ENCODE measurements around the gene ITGA1. TPM values are rescaled to one million over a fixed set of nuclear protein-coding genes. Genes with fewer than 3 reads are reported as not detected.
A peak's percentile ranks its signal among the peaks of the same experiment; 100 is the strongest.

The ITGA1 gene
- total RNA-seq, 2 donors from 2014 or later: 125 to 169 TPM

GRCh38 chr5:52895075-52895474 lies 107.4 kb downstream of the ITGA1 start:
- Histone ChIP-seq H3K4me3 (no peak overlapping the region), H3K36me3 (peaks cover 7% of the 10 kb centered on the region), H3K27ac (peak overlapping the region; percentile 73 to 79), H3K27me3 (replicated peaks; ENCODE audit: insufficient read depth) (no peaks in the 10 kb centered on the region), H3K9me3 (no peaks in the 10 kb centered on the region), H3K4me1 (ENCODE audit: control insufficient read depth in 1 of 2, low read depth in 2 of 2) (peaks cover 46 to 69% of the 10 kb centered on the region in 2 donors)
- DNase-seq (ENCODE audit: low spot score) (no peak), ATAC-seq (ENCODE audit: insufficient number of reproducible peaks, low FRiP score, low read depth) (no peak)
- TF ChIP-seq, protein P1, sequence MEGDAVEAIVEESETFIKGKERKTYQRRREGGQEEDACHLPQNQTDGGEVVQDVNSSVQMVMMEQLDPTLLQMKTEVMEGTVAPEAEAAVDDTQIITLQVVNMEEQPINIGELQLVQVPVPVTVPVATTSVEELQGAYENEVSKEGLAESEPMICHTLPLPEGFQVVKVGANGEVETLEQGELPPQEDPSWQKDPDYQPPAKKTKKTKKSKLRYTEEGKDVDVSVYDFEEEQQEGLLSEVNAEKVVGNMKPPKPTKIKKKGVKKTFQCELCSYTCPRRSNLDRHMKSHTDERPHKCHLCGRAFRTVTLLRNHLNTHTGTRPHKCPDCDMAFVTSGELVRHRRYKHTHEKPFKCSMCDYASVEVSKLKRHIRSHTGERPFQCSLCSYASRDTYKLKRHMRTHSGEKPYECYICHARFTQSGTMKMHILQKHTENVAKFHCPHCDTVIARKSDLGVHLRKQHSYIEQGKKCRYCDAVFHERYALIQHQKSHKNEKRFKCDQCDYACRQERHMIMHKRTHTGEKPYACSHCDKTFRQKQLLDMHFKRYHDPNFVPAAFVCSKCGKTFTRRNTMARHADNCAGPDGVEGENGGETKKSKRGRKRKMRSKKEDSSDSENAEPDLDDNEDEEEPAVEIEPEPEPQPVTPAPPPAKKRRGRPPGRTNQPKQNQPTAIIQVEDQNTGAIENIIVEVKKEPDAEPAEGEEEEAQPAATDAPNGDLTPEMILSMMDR (IDR thresholded peaks at IDR 0.05): no peak

DNA sequence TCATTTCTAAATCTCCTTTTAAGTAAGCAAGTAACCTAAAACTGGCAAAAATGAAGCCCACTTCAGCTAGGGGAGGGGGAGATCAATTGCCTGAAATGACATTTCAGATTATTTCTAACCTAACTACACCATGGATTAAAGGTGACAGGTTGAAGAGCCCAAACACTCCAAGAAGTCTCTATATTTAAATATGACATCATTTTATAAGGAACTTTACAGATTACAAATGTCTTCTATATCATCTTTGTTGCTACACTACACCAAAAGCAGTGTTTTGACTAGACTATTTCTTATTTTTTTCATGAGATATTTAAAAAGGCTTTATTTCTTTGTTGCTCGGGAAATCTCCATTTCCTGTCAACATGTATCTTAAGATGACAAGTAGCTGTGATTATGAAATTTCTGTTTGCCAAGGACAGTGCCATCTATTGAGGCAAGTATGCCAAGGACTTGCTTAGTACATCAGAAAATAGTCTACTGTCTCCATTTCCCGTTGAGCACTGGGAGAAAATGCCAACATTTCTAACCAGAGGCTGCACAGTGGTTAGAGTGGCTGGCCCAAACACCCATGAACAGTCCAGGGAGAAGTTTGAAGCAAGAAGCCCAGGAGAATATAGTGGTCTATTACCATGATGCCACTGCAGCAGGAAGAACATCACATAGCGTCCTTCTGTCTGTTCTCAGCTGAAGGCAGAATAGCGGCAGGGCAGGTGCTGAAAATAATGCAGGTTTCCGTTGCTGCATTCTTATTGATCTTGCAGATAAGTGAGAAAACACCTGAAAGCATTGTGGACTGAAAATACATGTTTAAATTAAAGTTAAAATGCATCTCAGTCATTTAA lies 108.1 kb downstream of the ITGA1 start:
- ATAC-seq (ENCODE audit: insufficient number of reproducible peaks, low FRiP score, low read depth): no peak
- no peak overlapping the region for H3K4me3 ChIP-seq
- H3K9me3 ChIP-seq: no peaks in the 10 kb centered on the region
- peaks cover 46 to 69% of the 10 kb centered on the region in 2 donors for H3K4me1 ChIP-seq (ENCODE audit: control insufficient read depth in 1 of 2, low read depth in 2 of 2)
- TF ChIP-seq, protein P1 (IDR thresholded peaks at IDR 0.05): no peak
- H3K36me3 ChIP-seq: peaks cover 7% of the 10 kb centered on the region
- H3K27ac ChIP-seq: peak overlapping the region; percentile 73 to 79
- no peaks in the 10 kb centered on the region for H3K27me3 ChIP-seq (replicated peaks; ENCODE audit: insufficient read depth)
- no peak for DNase-seq (ENCODE audit: low spot score)

DNA sequence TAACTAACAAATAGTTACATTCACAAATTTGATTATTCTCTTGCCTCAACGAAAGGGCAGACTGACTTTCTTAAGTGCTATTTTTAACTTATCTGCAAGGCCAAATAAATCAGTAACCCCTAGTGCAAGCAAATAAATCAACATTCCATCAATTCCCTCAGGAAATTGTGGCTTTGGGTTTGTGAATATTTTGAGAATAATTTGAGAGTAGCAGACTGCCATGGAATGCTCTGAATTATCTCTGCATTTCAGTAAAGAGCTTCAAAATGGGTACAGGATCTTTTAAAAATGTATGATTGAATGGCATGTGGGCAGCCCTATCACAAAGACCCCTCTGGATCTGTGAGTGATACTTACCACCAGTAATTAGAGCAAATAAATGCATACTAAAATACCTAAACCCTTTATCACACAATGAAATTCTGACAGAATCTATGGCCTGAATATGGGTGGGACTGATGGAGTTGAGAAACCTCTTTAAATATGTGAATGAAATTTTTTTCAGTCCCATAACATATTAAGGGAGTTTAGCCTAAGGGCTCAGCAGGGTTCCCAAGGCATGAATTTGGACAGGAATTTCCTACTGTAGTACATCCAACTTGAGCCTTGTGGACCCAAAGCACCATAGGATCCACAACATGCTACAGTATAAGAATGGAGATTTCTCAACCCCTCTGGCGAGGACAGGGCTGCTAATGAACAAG lies 109.0 kb downstream of the ITGA1 start:
- H3K27ac ChIP-seq: peak overlapping the region; percentile 73 to 79
- DNase-seq (ENCODE audit: low spot score) (no peak), ATAC-seq (ENCODE audit: insufficient number of reproducible peaks, low FRiP score, low read depth) (no peak)
- TF ChIP-seq, protein P1 (IDR thresholded peaks at IDR 0.05): no peak
- peaks cover 50 to 78% of the 10 kb centered on the region in 2 donors for H3K4me1 ChIP-seq (ENCODE audit: control insufficient read depth in 1 of 2, low read depth in 2 of 2)
- H3K9me3 ChIP-seq: no peaks in the 10 kb centered on the region
- no peak overlapping the region for H3K4me3 ChIP-seq
- H3K27me3 ChIP-seq (replicated peaks; ENCODE audit: insufficient read depth): no peaks in the 10 kb centered on the region
- H3K36me3 ChIP-seq: peaks cover 10% of the 10 kb centered on the region

DNA sequence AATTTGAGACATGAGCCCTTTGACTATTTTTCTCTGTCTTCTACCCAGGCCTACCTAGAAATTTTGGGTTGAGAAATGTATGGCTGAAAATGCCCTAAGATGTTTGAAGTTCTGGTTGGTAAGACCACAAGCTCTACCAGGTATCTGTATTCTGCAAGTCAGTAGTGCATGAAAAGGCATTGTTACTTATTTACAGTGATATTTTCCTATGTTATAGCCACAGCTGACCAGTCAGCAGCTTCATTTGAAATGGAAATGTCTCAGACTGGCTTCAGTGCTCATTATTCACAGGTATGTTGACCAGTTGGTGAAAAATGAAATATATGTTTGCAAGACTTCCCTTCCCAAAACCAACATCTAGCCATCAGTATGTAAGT lies 109.5 kb downstream of the ITGA1 start:
- no peaks in the 10 kb centered on the region for H3K9me3 ChIP-seq
- peaks cover 10% of the 10 kb centered on the region for H3K36me3 ChIP-seq
- H3K4me1 ChIP-seq (ENCODE audit: control insufficient read depth in 1 of 2, low read depth in 2 of 2): peaks cover 55 to 83% of the 10 kb centered on the region in 2 donors
- H3K27me3 ChIP-seq (replicated peaks; ENCODE audit: insufficient read depth): no peaks in the 10 kb centered on the region
- ATAC-seq (ENCODE audit: insufficient number of reproducible peaks, low FRiP score, low read depth): no peak
- no peak for DNase-seq (ENCODE audit: low spot score)
- no peak overlapping the region for H3K4me3 ChIP-seq
- peak overlapping the region; percentile 73 to 79 for H3K27ac ChIP-seq
- TF ChIP-seq, protein P1 (IDR thresholded peaks at IDR 0.05): no peak

DNA sequence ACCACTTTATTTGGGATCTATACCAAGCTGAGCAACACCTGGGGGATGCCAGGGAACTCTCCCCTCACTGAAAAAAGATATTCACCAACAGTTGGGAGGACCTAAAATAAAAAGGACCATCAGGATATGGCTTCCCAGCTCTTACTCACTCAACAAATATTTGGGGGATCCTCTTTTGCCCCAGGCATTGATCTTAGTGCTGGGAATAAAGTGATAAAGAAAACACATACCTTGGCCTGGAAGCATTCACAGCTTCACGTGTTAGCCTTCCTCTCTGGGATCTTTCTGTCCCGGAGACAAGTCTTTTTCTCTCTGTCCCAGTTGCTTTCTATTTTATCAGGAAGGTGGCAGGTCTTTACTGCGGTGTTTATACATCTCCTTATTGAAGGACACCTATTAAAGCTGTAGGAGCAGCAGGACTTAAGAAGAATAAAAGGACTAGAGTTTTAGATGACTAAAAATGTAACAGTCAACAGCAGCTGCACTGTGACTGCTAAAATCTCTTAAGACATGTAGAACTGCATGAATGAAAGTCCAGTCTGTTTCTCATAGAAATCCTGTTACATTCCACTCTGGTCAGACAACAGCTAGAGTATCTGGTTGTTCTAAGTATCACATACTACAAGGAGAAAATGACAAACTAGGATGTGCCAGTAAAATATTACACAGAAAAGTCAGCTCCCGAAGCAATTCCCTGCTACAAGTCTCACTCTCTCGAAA lies 111.4 kb downstream of the ITGA1 start:
- TF ChIP-seq, protein P1 (IDR thresholded peaks at IDR 0.05): no peak
- H3K9me3 ChIP-seq: no peaks in the 10 kb centered on the region
- DNase-seq (ENCODE audit: low spot score) (no peak), ATAC-seq (ENCODE audit: insufficient number of reproducible peaks, low FRiP score, low read depth) (no peak)
- H3K4me1 ChIP-seq (ENCODE audit: control insufficient read depth in 1 of 2, low read depth in 2 of 2): peaks cover 58 to 87% of the 10 kb centered on the region in 2 donors
- H3K4me3 ChIP-seq: no peak overlapping the region
- peak overlapping the region; percentile 73 to 79 for H3K27ac ChIP-seq
- H3K27me3 ChIP-seq (replicated peaks; ENCODE audit: insufficient read depth): no peaks in the 10 kb centered on the region
- H3K36me3 ChIP-seq: peaks cover 10% of the 10 kb centered on the region
